ENCODE measurements around the gene GRHL1.

- TF ChIP-seq YY1 (IDR thresholded peaks at IDR 0.05; ENCODE audit: insufficient read depth, insufficient read length) (no peak), ZNF274 (IDR thresholded peaks at IDR 0.05; ENCODE audit: low read depth, low read length) (no peak), SUZ12 (IDR thresholded peaks at IDR 0.05; ENCODE audit: extremely low read depth, insufficient read depth, insufficient read length) (no peak)
Observed at GRCh38 chr2:9919512-9919911, 32.0 kb upstream of the GRHL1 start.
